ENCODE data around the gene SUN2.

- TF ChIP-seq EZH2phosphoT487 (IDR thresholded peaks at IDR 0.05) (no peak), CTCF (IDR thresholded peaks at IDR 0.05) (no peak), EZH2 (IDR thresholded peaks at IDR 0.05) (no peak)
Observed at GRCh38 chr22:38699143-38699542, 56.7 kb downstream of the SUN2 start.
